HG03439 (cell line): Measurements from ENCODE around the gene PAMR1.

Experiments used
- ATAC-seq: cut with Tn5 transposase; IDR thresholded peaks from one replicate; pipeline ENCODE4 v1.9.1; 2021; ENCODE audit warnings: mild to moderate bottlenecking, moderate library complexity; ENCODE audit not compliant: unreplicated experiment

PAMR1 gene

GRCh38 chr11:35463331-35463751, 62.1 kb downstream of the PAMR1 start:
- no peak for ATAC-seq

DNA sequence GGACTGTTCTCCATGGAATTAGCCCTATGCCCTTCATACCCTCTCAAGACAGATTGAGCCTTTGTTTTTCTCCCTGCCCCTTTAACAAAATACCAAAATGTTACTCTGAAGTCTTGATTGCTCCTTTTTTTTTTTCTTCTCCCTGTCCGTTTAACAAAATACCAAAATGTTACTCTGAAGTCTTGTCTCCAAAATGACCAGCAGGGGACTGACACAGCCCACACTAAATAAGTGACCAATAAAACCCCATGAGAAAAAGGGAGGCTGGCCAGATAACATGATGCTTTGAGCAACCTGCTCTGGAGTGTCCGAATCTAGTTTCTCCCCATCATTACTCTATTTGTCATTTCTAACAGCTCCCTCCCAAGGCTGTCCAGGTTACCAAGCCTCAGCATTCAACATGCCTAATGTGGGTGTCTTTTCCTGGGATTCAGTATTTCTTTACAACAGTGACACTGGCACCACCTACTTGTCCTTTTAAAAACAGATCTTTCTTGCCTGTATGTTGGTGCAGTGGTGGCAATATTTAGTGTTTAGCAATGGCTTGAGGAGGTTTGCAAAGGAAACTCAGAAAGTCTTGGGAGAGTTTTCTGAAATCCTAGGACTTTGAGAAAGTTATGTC, 63.4 kb downstream of the PAMR1 start:
- ATAC-seq = no peak

GRCh38 chr11:35459489-35459888, 65.9 kb downstream of the PAMR1 start:
- no peak for ATAC-seq

GRCh38 chr11:35458846-35459245, 66.6 kb downstream of the PAMR1 start:
- no peak for ATAC-seq

DNA sequence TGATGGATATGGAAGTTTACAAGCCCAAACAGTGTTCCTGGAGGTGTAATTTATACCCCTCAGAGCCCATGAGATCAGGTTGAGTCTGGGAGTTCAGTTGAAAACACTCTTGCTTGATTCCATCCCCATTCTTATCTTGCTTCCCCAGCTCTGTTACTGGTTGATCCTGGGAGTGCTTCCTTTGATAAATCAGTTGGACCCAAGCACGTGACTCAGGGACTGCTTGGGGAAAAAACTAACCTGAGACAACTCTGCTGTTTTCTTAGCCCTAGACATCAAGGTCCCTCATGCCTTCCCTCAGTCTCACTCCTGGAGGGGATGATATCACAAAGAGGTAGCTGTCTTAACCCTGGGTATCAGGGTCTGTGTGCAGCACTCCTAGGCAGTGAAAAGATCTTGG, 71.1 kb downstream of the PAMR1 start:
- ATAC-seq = no peak

DNA sequence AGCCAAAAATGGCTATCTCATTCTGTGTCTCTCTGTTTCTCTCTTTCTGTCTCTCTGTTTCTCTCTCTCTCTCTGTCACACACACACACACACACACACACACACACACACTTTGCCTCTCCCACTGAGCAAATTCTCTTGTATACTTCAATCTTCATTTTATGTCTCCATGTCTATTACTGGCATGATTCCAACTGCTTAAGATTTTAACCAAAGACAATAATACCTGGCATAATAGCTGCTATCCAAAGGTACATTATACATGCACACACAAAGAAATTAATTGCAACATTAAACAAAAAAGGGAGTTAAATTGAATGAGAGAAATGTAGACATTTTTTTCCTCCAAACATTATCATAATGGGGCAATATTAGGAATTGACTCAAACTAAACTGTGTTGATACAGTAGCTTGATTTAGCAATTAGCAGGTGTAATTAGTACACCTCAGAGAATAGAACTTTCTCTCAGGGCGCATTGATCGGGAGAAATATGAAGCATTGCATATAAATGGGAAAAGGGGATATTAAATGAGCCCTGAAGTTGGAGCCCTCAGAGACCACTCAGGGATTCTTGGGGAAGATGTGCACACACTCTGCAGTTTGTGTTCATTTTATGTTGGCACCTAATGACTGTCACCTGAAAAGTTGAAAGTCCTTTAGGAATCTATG, 88.7 kb downstream of the PAMR1 start:
- ATAC-seq = no peak

DNA sequence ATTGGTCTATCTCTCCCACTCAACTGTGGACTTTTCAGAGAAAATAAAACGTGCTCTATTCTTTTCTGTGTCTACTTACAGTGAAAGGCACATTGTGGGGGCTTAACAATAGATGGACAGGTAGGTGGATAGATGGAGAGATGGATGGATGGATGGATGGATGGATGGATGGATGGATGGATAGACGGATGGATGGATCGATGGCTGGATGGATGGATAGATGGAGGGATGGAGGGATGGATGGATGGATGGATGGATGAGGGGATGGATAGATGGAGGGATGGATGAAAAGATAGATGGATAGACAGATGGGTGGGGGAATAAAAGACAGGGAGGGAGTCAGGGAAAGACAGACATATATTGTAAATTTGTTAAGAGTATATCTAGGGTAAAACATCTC, 91.8 kb downstream of the PAMR1 start:
- ATAC-seq = no peak

DNA sequence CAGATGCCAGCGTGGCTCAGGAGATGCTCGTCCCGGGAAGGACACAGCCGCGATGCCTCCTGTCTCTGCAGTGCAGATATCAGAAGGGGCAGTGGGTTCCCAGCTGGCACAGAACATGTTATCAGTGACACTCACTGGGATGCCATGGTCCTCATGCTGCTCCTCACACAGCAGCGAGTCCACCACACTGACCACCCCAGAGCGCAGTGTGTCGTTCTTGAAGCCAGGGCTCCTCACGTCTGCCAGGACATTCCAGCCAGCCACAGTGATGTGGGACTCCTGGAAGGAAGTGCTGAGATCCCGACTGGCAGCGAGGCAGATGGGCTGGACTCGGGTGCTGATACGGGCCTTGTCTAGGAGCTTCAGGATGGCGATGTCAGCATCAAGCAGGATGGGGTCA, 93.0 kb downstream of the PAMR1 start:
- no peak for ATAC-seq

DNA sequence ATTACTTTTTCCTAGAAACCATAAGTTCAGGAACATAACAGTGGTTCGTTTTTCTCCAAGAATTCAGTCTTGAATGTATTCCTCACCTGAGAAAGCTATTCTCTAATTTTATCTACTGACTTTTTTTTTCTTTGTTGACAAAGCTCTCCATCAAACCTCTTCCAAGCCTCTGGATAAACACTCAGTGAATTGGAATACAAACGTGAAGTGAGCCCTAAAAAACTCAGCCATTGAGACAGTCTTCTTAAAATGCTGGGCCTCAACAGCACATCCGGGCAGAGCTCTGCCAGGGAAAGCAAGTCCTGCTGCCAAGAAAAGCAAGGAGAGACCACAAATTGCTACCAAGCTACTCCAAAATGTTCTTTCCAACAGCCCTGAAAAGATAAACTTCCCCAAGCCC, 98.3 kb downstream of the PAMR1 start:
- ATAC-seq = no peak

GRCh38 chr11:35426351-35426750, 99.1 kb downstream of the PAMR1 start:
- no peak for ATAC-seq

- ATAC-seq = no peak
These were observed 99.7 kb downstream of the PAMR1 start for GRCh38 chr11:35425603-35426212.

DNA sequence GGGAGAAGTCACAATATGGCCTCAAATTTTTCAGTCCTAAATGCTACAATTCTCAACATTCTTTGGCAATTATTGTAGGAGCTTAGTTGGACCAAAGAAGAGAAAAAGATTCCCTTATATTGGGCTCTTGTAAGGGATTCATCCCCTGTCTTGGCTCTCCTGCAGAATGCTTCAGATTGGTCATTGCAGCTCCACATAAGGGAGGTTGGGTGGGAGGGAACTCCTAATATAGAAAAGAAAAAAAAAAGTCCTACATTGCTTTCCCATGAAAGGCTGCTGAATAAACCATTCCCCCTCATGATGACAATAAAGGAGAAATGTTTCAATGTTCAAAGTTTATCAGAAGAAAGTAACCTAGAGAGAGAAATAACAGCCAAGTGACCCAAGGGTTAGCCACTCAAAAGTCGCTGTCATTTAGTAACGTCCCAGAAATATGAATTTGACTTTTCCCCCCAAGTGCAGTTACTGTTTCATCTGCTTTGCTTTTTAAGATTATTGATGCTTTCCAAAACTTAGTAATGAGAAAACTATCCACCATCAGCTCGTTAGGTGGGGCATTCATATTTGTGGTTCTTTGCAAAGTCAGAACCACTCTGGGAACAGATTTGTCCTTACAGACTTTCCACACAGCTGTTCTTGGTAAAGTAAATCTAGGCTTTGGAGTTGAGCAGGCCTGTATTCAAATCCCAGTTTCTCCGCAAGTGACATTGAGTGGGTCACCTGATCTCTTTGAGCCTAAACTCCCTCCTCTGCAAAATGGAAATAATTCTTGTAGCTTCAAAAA, 101.1 kb downstream of the PAMR1 start:
- ATAC-seq = no peak

DNA sequence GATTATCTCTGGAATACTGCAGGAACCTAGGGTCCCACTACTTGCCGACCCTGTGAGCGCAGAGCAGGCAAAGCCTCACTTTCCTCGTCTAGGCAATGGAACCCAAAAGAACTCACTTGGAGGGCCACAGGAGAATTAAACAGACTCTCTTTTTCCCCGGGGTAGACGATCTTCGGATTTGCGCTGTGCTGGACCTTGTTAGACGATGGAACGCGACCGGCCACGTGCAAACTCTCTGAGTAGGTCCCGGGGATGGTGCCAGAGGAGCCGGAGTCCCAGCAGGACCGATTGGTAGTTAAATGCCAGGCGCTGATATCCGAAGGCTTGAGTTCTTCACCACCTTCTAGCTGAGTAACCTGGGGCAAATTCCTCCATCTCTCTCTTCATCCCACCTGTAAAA, 105.0 kb downstream of the PAMR1 start:
- no peak for ATAC-seq

DNA sequence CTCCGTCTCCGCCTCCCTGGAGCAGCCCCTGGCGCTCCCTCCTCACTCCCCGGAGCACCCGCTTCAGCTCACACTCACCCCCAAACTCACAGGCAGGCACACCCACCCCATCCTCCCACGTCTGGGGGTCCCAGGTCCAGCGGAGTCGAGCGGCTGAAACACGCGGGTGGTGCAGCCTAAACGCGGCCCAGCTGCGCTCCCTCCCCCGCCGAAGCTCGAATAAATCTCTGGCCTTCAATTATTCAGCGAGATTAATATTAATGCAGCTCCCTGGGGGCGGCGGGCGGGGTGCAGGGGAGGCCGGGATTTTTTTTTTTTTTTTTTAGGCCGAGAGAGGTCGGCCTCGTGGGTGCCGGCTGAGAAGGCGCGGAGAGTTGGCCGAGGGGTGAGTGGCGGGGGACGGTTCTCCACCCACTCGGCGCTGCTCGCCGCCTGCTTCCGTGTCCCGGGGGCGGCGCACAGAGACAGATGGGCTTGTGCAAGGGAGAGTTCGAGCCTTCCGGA, 105.5 kb downstream of the PAMR1 start:
- ATAC-seq = no peak

DNA sequence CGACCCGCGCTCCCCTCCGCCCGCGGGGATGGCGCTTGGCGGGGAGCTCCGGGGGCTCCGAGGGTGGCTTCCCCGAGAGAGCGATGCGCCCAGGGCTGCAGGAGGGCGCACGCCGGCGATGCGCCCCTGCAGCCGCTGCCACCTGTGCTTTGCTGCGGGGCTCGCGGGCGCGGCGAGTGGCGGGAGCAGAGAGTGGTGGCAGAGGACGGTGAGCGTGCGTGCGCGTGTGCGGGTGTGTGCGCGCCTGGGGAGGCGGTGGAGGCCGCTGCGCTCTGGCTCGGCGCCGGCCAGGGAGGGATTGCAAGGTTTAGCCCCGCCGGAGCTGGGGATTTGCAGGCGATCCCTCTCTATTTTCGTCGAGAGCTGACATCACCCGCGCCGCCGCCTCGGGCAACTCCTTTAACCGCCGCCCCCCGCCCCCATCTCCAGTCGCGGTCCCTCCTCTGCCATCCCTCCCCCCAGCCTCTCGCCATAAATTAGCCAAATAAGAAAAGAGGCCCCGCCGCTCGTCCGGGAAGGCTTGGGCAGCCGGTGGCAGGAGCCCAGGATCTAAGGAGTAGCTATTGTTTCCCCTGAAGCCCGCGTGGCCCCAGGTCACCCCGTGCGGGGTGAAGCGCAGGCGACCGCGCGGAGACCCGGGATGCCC, 106.1 kb downstream of the PAMR1 start, which contains the start of gene SLC1A2:
SLC1A2 (minus strand) TSS at position 375 of the 646 bp plus-strand sequence. CDS start 592 bp downstream, outside the sequence.
- no peak for ATAC-seq

GRCh38 chr11:35418282-35419183, 106.9 kb downstream of the PAMR1 start:
- no peak for ATAC-seq

DNA sequence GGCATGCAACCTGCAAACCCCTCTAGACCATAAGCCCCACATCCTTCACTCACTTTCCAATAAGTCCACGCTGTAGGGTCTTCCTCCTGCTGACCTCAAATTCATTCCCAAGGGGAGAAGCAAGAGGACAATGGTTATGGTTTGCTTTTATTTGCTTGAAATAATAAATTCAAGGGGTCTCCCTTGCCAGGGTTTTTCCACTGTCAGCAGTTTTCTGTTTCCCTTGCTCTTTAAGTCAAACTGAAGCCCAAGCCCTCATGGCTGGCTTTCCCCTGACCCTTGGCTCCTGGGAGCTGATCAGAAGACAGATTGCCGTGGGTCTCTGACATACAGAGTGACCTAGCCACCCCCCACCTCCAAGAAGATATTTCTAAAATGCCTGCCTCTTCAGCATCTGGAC, 109.9 kb downstream of the PAMR1 start:
- no peak for ATAC-seq

DNA sequence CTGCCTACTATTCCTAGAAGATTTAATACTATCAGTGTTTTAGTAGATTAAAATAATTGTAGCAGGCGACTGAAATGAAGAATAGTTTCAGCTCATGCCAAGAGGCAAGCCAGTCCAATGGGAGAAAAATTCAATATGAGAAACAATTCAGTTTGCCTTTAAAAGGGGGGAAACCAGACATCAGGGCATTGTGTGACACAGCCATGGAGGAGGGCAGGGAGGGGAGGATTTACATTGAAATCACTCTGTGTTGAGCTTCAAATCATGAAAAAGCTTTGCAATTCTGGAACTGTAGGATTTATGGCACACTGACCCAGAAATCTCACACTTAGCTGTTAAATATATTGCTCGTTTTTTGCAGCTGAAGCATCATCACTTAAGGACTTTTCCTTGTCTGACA, 110.6 kb downstream of the PAMR1 start:
- no peak for ATAC-seq

GRCh38 chr11:35414311-35414710, 111.1 kb downstream of the PAMR1 start:
- ATAC-seq = no peak

GRCh38 chr11:35413598-35413997, 111.8 kb downstream of the PAMR1 start:
- ATAC-seq = no peak
